Nephron (organoid): Measurements from ENCODE around the gene B3GNT7.

Experiments
- H3K27ac Mint-ChIP-seq, 3 experiments: 2 replicates each; pipeline ENCODE4 v1.8.0; 2020; ENCODE audit warnings: mixed read lengths in 3 of 3, mild to moderate bottlenecking in 2 of 3, moderate library complexity in 1 of 3
- H3K27me3 Mint-ChIP-seq: 2 replicates; pipeline ENCODE4 v1.8.0; 2021; ENCODE audit warnings: low read depth, mild to moderate bottlenecking, moderate library complexity, mixed read lengths
- H3K36me3 Mint-ChIP-seq: 2 replicates; pipeline ENCODE4 v1.8.0; 2020; ENCODE audit warnings: low read depth, mixed read lengths
- H3K4me1 Mint-ChIP-seq: 2 replicates; pipeline ENCODE4 v1.8.0; 2020; ENCODE audit warnings: mixed read lengths
- H3K4me3 Mint-ChIP-seq, 3 experiments: 2 replicates each; pipeline ENCODE4 v1.8.0; 2020; ENCODE audit warnings: mild to moderate bottlenecking in 3 of 3, mixed read lengths in 3 of 3, moderate library complexity in 2 of 3
- H3K9me3 Mint-ChIP-seq: 2 replicates; pipeline ENCODE4 v1.8.0; 2020; ENCODE audit warnings: mixed read lengths
- CTCF ChIP-seq, 3 experiments: fragments of 200-600 bp; sonication (generic); IDR thresholded peaks; one replicate each; pipeline ENCODE4 v1.5.0; 2021; ENCODE audit warnings: antibody characterized with exemption in 3 of 3; ENCODE audit not compliant: unreplicated experiment in 3 of 3

B3GNT7 gene

DNA sequence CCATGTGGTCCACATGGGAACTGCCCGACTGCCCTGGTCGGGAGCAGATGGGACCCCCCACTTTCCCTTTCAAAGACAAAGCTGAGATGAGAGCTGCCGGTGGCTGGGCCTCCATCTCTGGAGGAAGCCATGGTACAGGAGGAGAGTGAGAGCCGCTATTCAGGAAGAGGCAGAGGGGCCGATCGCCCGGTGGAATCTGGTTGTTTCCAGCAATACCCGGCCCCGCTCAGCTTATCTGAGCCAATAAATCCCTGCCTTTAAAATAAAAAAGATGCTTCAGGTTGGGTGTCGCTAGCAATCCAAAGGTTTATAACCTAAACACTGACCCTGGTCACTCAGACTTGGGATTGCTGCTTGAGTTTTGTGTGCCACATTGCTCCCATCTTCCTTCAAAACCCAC is 15.2 kb upstream of the B3GNT7 start:
- H3K4me1 Mint-ChIP-seq, result peaks cover 16% of the 10 kb centered on the region
- no peak overlapping the region for H3K27ac Mint-ChIP-seq
- peaks cover 8% of the 10 kb centered on the region for H3K36me3 Mint-ChIP-seq

DNA sequence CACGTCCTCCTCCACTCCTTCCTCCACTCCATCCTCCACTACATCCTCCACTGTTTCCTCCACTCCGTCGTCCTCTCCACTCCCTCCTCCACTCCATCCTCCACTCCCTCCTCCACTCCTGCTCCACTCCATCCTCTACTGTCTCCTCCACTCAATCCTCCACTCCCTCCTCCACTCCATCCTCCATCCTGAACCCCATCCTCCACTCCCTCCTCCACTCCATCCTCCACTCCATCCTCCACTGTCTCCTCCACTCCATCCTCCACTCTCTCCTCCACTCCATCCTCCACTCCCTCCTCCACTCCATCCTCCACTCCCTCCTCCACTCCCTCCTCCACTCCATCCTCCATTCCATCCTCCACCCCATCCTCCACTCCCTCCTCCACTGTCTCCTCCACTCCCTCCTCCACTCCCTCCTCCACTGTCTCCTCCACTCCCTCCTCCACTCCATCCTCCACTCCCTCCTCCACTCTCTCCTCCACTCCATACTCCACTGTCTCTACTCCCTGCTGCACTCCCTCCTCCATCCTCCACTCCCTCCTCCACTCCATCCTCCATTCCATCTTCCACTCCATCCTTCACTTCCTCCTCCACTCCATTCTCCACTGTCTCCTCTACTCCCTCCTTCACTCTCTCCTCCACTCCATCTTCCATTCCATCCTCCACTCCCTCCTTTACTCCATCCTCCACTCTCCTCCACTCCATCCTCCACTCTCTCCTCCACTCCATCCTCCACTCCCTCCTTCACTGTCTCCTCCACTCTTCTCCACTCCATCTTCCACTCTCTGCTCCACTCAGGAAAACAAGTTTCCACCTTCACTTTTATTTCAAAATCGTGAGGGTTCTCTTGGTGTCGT is 14.3 kb upstream of the B3GNT7 start:
- no peak overlapping the region for H3K4me3 Mint-ChIP-seq

More for the DNA sequence above, 15.2 kb upstream of the B3GNT7 start:
- TF ChIP-seq CTCF (IDR thresholded peaks at IDR 0.05; ENCODE audit: unreplicated experiment in 3 of 3), result no peak
- peaks cover 12% of the 10 kb centered on the region for H3K9me3 Mint-ChIP-seq
- peaks cover 24% of the 10 kb centered on the region for H3K27me3 Mint-ChIP-seq
- H3K4me3 Mint-ChIP-seq, result no peak overlapping the region

GRCh38 chr2:231382116-231382515 is 13.4 kb upstream of the B3GNT7 start:
- Mint-ChIP-seq H3K9me3 (peaks cover 18% of the 10 kb centered on the region), H3K27ac (no peak overlapping the region), H3K4me3 (no peak overlapping the region), H3K36me3 (peaks cover 16% of the 10 kb centered on the region), H3K27me3 (peaks cover 11% of the 10 kb centered on the region), H3K4me1 (peaks cover under 1% of the 10 kb centered on the region)
- TF ChIP-seq CTCF (IDR thresholded peaks at IDR 0.05; ENCODE audit: unreplicated experiment in 3 of 3), result no peak

More for the DNA sequence above, 14.3 kb upstream of the B3GNT7 start:
- no peak for TF ChIP-seq CTCF (IDR thresholded peaks at IDR 0.05; ENCODE audit: unreplicated experiment in 3 of 3)
- H3K27me3 Mint-ChIP-seq, result peaks cover 20% of the 10 kb centered on the region
- peaks cover 7% of the 10 kb centered on the region for H3K4me1 Mint-ChIP-seq
- no peak overlapping the region for H3K27ac Mint-ChIP-seq
- H3K36me3 Mint-ChIP-seq, result peaks cover 13% of the 10 kb centered on the region
- H3K9me3 Mint-ChIP-seq, result peaks cover 18% of the 10 kb centered on the region

DNA sequence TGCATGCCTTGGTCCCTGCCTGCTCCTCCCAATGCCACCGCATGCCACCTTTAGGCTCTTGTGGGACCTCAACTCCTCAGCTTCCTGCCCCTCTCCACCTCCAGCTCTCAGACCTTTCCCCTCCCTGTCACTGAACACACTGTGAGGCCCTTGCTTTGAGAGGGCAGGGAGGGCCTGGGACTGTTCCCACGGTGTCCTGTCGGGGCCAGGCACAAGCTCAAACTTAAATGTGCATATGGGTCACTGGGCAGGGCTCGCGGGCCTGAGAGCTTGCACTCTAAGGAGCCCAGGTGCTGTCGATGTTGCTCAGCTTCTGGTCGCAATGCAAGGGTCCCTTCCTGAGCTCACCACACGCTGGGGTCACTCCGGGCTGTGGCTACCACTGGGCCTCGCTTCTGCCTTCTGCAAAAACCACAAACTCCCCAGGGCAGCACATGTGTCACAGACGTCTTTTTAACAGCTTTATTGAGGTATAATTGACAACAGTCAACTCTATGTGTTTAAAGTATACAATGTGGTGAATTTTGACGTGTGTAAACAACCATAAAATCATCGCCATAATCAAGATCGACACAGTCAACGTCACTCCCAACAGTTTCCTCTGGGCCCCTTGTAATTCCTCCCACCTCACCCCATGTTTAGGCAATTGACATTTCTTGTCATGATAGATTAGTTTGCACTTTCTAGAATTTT is 11.9 kb upstream of the B3GNT7 start:
- Mint-ChIP-seq H3K27ac (no peak overlapping the region), H3K4me1 (no peaks in the 10 kb centered on the region), H3K36me3 (peaks cover 16% of the 10 kb centered on the region), H3K27me3 (peaks cover 7% of the 10 kb centered on the region), H3K4me3 (no peak overlapping the region), H3K9me3 (peaks cover 18% of the 10 kb centered on the region)
- no peak for TF ChIP-seq CTCF (IDR thresholded peaks at IDR 0.05; ENCODE audit: unreplicated experiment in 3 of 3)

DNA sequence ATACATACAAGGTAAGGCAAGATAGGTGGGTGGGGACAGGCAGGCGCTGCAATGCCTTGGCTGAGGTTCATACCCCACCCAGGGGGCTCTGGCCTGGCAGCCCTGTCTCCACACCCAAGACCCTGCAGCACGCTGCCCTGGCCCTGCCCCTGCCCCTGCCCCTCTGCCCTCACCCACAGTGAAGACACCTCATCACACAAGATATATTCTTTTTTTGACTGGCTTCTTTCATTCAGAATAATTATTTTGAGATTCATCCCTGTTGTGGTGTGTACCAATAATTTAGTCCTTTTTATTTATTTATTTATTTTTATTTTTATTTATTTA is 11.4 kb upstream of the B3GNT7 start:
- no peak for TF ChIP-seq CTCF (IDR thresholded peaks at IDR 0.05; ENCODE audit: unreplicated experiment in 3 of 3)
- Mint-ChIP-seq H3K4me3 (no peak overlapping the region), H3K36me3 (peaks cover 16% of the 10 kb centered on the region), H3K27ac (no peak overlapping the region), H3K4me1 (no peaks in the 10 kb centered on the region), H3K9me3 (peaks cover 18% of the 10 kb centered on the region), H3K27me3 (peaks cover 7% of the 10 kb centered on the region)
